ENCODE data around the gene BCKDHA. TPM values are rescaled to one million over a fixed set of nuclear protein-coding genes. Genes with fewer than 3 reads are reported as not detected.

Gene BCKDHA
- 25.5 and 27.9 TPM in 2 replicates for total RNA-seq

GRCh38 chr19:41397086-41398049 lies at the start of gene BCKDHA, which contains the start of gene EXOSC5:
Gene BCKDHA, plus strand, starts transcription at chr19:41397818. Its CDS starts 10 bp downstream, at chr19:41397828.
Gene EXOSC5, minus strand, starts transcription at chr19:41397359. Its CDS starts 31 bp downstream, at chr19:41397328.

GRCh38 chr19:41353466-41354342 lies 43.9 kb upstream of the BCKDHA start, which contains the start of gene TGFB1:
Gene TGFB1, minus strand, starts transcription at chr19:41353922. Its CDS starts 878 bp downstream, at chr19:41353044.

GRCh38 chr19:41363753-41364523 lies 33.7 kb upstream of the BCKDHA start, which contains the start of gene B9D2:
Gene B9D2, minus strand, starts transcription at chr19:41364149. Its CDS starts 630 bp downstream, at chr19:41363519.

GRCh38 chr19:41376241-41376997 lies 21.2 kb upstream of the BCKDHA start, which contains the start of gene TMEM91:
Gene TMEM91, plus strand, starts transcription at chr19:41376533. Its CDS starts 1,777 bp downstream, at chr19:41378310.

GRCh38 chr19:41426952-41427646 lies 29.5 kb downstream of the BCKDHA start, which contains the start of gene B3GNT8:
Gene B3GNT8, minus strand, starts transcription at chr19:41427374. Its CDS starts 596 bp downstream, at chr19:41426778.

GRCh38 chr19:41439441-41440222 lies 42.0 kb downstream of the BCKDHA start, which contains the start of gene DMAC2:
Gene DMAC2, minus strand, starts transcription at chr19:41439912. Its CDS starts 13 bp downstream, at chr19:41439899.

GRCh38 chr19:41442473-41443355 lies 45.1 kb downstream of the BCKDHA start, which contains the start of gene ERICH4:
Gene ERICH4, plus strand, starts transcription at chr19:41443156. Its CDS starts 14 bp downstream, at chr19:41443170.

Other genes starting within 250 kb of the BCKDHA start
- gene CYP2S1, start 204.6 kb upstream of the BCKDHA start, total RNA-seq = 0.89 and 2.1 TPM in 2 replicates
- 118 and 345 TPM in 2 replicates for gene AXL, start 178.6 kb upstream of the BCKDHA start, total RNA-seq
- gene HNRNPUL1, start 133.4 kb upstream of the BCKDHA start, total RNA-seq = 60.6 and 119 TPM in 2 replicates
- 8.3 and 9.1 TPM in 2 replicates for gene CCDC97, start 87.6 kb upstream of the BCKDHA start, total RNA-seq
- gene TGFB1, start 43.9 kb upstream of the BCKDHA start, total RNA-seq = 24.1 and 38.9 TPM in 2 replicates
- gene B9D2, start 33.7 kb upstream of the BCKDHA start, total RNA-seq = 2.6 and 3.9 TPM in 2 replicates
- gene TMEM91, start 21.3 kb upstream of the BCKDHA start, total RNA-seq = 5.0 and 9.8 TPM in 2 replicates
- gene EXOSC5, start 459 bp upstream of the BCKDHA start, total RNA-seq = 7.1 and 8.6 TPM in 2 replicates
- 0.30 and 0.88 TPM in 2 replicates for gene B3GNT8, start 29.6 kb downstream of the BCKDHA start, total RNA-seq
- 31.8 and 35.2 TPM in 2 replicates for gene DMAC2, start 42.1 kb downstream of the BCKDHA start, total RNA-seq
- not detected in 2 replicates for gene ERICH4, start 45.3 kb downstream of the BCKDHA start, total RNA-seq
- gene CEACAM21, start 178.3 kb downstream of the BCKDHA start, total RNA-seq = not detected in 2 replicates
- gene CEACAM4, start 229.3 kb downstream of the BCKDHA start, total RNA-seq = not detected in 2 replicates

All from smooth muscle cell of the umbilical artery (primary cell).